Epithelial cell of esophagus (primary cell): ENCODE data around the gene GAB2.

Experiments
- DNase-seq: peaks from one replicate; pipeline ENCODE4 v3.0.0; 2010; ENCODE audit warnings: low read depth
- H3K4me3 ChIP-seq: 2 replicates; pipeline ENCODE4 v1.5.1; 2011; ENCODE audit warnings: mild to moderate bottlenecking, low read length, control low read depth
- CTCF ChIP-seq: IDR thresholded peaks from 2 replicates; pipeline ENCODE4 v1.5.1; 2011; ENCODE audit warnings: low read depth, mild to moderate bottlenecking, low read length, control low read depth, inconsistent platforms; ENCODE audit not compliant: insufficient read depth; ENCODE audit errors: missing control alignments

Gene GAB2

GRCh38 chr11:78340530-78340929, 77.1 kb downstream of the GAB2 start:
- TF ChIP-seq CTCF: no peak
- DNase-seq: no peak

GRCh38 chr11:78339945-78340344, 77.7 kb downstream of the GAB2 start:
- no peak overlapping the region for H3K4me3 ChIP-seq
- no peak for DNase-seq
- no peak for TF ChIP-seq CTCF

More at GRCh38 chr11:78340530-78340929, 77.1 kb downstream of the GAB2 start:
- no peak overlapping the region for H3K4me3 ChIP-seq

- DNase-seq: no peak
- no peak overlapping the region for H3K4me3 ChIP-seq
- no peak for TF ChIP-seq CTCF
These were observed 78.1 kb downstream of the GAB2 start for GRCh38 chr11:78339483-78339882.

- no peak for TF ChIP-seq CTCF
- no peak for DNase-seq
- no peak overlapping the region for H3K4me3 ChIP-seq
These were observed 78.9 kb downstream of the GAB2 start for GRCh38 chr11:78338702-78339101.

GRCh38 chr11:78338138-78338537, 79.5 kb downstream of the GAB2 start:
- H3K4me3 ChIP-seq: no peak overlapping the region
- no peak for TF ChIP-seq CTCF
- DNase-seq: no peak

- no peak for DNase-seq
- H3K4me3 ChIP-seq: no peak overlapping the region
- no peak for TF ChIP-seq CTCF
These were observed 80.1 kb downstream of the GAB2 start for GRCh38 chr11:78337554-78337924.

GRCh38 chr11:78336877-78337553, 80.6 kb downstream of the GAB2 start:
- no peak overlapping the region for H3K4me3 ChIP-seq
- TF ChIP-seq CTCF: no peak
- DNase-seq: no peak
